Stomach (tissue), 9 donors: ENCODE measurements around the gene BSPRY. TPM values are rescaled to one million over a fixed set of nuclear protein-coding genes. Genes with fewer than 3 reads are reported as not detected.

Experiments
- DNase-seq, 2 donors: peaks; one replicate each; pipeline versions ENCODE4 v3.0.0 to v3.0.0-alpha.2; 2013 to 2019
- H3K27ac ChIP-seq, 5 donors: fragments of 200-600 bp in 4 of 5; sonication (generic) in 4 of 5; one replicate each; pipeline ENCODE4 v1.5.1; 2013 to 2019; ENCODE audit warnings: mild to moderate bottlenecking in 1 of 5, moderate library complexity in 1 of 5
- H3K27me3 ChIP-seq, 3 donors: fragments of 200-600 bp; sonication (generic); one replicate each; pipeline ENCODE4 v1.5.1; 2017 to 2019; ENCODE audit warnings: mixed run types in 1 of 3
- H3K36me3 ChIP-seq, 4 donors: fragments of 200-600 bp; sonication (generic); 1 replicate in 3 of 4; 2 replicates in 1 of 4; pipeline ENCODE4 v1.5.1; 2016 to 2019
- H3K4me1 ChIP-seq, 4 donors: fragments of 200-600 bp; sonication (generic); one replicate each; pipeline ENCODE4 v1.5.1; 2016 to 2019
- H3K4me3 ChIP-seq, 4 donors: fragments of 200-600 bp; sonication (generic) in 3 of 4; one replicate each; pipeline ENCODE4 v1.5.1; 2016 to 2019; ENCODE audit warnings: mild to moderate bottlenecking in 1 of 4
- H3K9me3 ChIP-seq, 4 donors: fragments of 200-600 bp; sonication (generic); one replicate each; pipeline ENCODE4 v1.5.1; 2016 to 2019
- EP300 ChIP-seq: sonication (generic); formaldehyde crosslinking; IDR thresholded peaks from one replicate; pipeline ENCODE4 v1.6.1; 2017; ENCODE audit warnings: antibody characterized with exemption
- POLR2A ChIP-seq, 4 donors: fragments of 450-650 bp; IDR thresholded peaks; one replicate each; pipeline ENCODE4 v1.6.1; 2016; ENCODE audit warnings: antibody characterized with exemption in 4 of 4, control low read depth in 2 of 4, mild to moderate bottlenecking in 1 of 4, moderate library complexity in 1 of 4
- POLR2AphosphoS5 ChIP-seq, 3 donors: sonication (generic); formaldehyde crosslinking; IDR thresholded peaks; one replicate each; pipeline ENCODE4 v1.6.1; 2016; ENCODE audit warnings: antibody characterized with exemption in 3 of 3
- WGBS, 5 donors: extraction: QIAGEN DNeasy Blood & Tissue Kit in 3 of 5; methylation state at CpG; one replicate each; pipeline versions ENCODE4 v1.1.5 to v1.1.7; 2013 to 2018; 5-methylcytosine and 5-hydroxymethylcytosine counted together
- intact Hi-C: fragments of 100-400 bp; cut with DNase I; formaldehyde crosslinking; loops from one replicate; pipeline ENCODE4 v1.15.1; 2023; ENCODE audit warnings: low total_unique reads
- polyA plus RNA-seq, 3 donors: library from polyadenylated mRNA; stranded (reverse); fragments of 200-250 nt; gene quantifications; one replicate each; pipeline ENCODE4 v1.2.3, GENCODE V29; 2013
- total RNA-seq, 5 donors: library from RNA; depleted of rRNA; stranded (reverse); fragments of >200 nt; gene quantifications; one replicate each; pipeline versions ENCODE4 v1.1.0 to v1.2.3, GENCODE V29; 2014 to 2016
- TF ChIP-seq, protein P1 (sequence below), 7 experiments: fragments of 450-650 bp in 4 of 7; fragments of 200-600 bp in 3 of 7; sonication (generic) in 3 of 7; IDR thresholded peaks; one replicate each; pipeline ENCODE4 v1.5.1; 2016 to 2019; ENCODE audit warnings: antibody characterized with exemption in 7 of 7, control low read depth in 2 of 7, mild to moderate bottlenecking in 1 of 7
- donor health status: healthy with polysubstance abuse.
- donor health status: Bipolar disorder and iron deficiency.
- donor health status: healthy.

The BSPRY gene
- total and polyA plus RNA-seq, 8 donors = 2.2 to 60.3 (median 20.0) TPM

- TF ChIP-seq, protein P1, sequence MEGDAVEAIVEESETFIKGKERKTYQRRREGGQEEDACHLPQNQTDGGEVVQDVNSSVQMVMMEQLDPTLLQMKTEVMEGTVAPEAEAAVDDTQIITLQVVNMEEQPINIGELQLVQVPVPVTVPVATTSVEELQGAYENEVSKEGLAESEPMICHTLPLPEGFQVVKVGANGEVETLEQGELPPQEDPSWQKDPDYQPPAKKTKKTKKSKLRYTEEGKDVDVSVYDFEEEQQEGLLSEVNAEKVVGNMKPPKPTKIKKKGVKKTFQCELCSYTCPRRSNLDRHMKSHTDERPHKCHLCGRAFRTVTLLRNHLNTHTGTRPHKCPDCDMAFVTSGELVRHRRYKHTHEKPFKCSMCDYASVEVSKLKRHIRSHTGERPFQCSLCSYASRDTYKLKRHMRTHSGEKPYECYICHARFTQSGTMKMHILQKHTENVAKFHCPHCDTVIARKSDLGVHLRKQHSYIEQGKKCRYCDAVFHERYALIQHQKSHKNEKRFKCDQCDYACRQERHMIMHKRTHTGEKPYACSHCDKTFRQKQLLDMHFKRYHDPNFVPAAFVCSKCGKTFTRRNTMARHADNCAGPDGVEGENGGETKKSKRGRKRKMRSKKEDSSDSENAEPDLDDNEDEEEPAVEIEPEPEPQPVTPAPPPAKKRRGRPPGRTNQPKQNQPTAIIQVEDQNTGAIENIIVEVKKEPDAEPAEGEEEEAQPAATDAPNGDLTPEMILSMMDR (IDR thresholded peaks at IDR 0.05) = no peak
- no peak for TF ChIP-seq EP300
- TF ChIP-seq POLR2A (IDR thresholded peaks at IDR 0.05) = no peak
- WGBS, 5 donors = 70 to 97% (median 81%) methylated on average over 1 of the region's 1 CpG
- Histone ChIP-seq H3K27me3 (no peaks in the 10 kb centered on the region), H3K36me3 (peaks cover 0 to 21% (median 2%) of the 10 kb centered on the region in 4 donors), H3K4me1 (peaks cover 0 to 30% (median 7%) of the 10 kb centered on the region in 4 donors), H3K4me3 (no peak overlapping the region), H3K9me3 (no peaks in the 10 kb centered on the region), H3K27ac (no peak overlapping the region)
- DNase-seq = peak in 1 of 2 donors; percentile 41
- intact Hi-C loops = no loop called here
Measured at GRCh38 chr9:113359385-113359784, 10.0 kb downstream of the BSPRY start.

GRCh38 chr9:113360242-113360842 is 11.0 kb downstream of the BSPRY start:
- TF ChIP-seq POLR2AphosphoS5 (IDR thresholded peaks at IDR 0.05) (no peak), POLR2A (IDR thresholded peaks at IDR 0.05) (no peak), EP300 (no peak)
- TF ChIP-seq, protein P1 (IDR thresholded peaks at IDR 0.05) = no peak

DNA sequence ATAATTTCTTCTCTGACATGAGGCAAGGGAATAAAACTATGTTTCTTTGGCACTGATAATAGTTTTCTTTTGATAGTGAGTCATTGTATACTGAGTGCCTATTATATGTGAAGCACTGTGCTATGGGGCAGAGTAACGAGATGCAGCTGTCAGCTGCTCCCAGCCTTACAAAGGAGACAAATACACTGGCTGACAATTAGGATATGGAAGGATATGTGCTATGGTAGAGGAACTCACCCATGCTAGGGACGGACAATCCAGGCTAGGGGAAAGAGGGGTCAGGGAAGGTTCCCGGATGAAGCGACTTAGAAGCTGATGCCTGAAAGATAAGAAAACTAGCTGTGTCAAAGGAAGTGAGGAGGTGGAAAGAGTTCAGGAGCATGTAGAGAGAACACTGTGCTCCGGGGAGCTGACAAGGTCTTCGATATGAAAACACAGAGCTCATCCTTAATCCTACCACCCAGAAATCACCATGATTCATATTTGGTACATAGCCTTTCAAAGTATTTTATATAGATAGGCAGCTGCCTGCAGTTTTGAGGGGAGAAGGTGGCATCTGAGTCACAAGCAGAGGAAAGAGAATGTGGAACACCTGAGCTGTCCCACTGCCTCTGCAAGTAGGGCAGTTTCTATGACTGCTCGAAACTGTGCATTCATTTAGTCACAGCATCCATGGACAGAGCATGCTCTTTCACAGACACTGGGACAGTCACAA is 12.1 kb downstream of the BSPRY start:
- no peaks in the 10 kb centered on the region for H3K9me3 ChIP-seq
- TF ChIP-seq EP300 (no peak), POLR2A (IDR thresholded peaks at IDR 0.05) (no peak), POLR2AphosphoS5 (IDR thresholded peaks at IDR 0.05) (no peak)
- TF ChIP-seq, protein P1 (IDR thresholded peaks at IDR 0.05) = no peak
- no peaks in the 10 kb centered on the region for H3K27me3 ChIP-seq
- DNase-seq = no peak
- 66 to 73% (median 69%) methylated on average over 7 of the region's 7 CpGs for WGBS, 5 donors
- peaks cover 0 to 11% (median 0%) of the 10 kb centered on the region in 4 donors for H3K36me3 ChIP-seq
- peaks cover 0 to 29% (median 6%) of the 10 kb centered on the region in 4 donors for H3K4me1 ChIP-seq
- H3K27ac ChIP-seq = no peak overlapping the region
- H3K4me3 ChIP-seq = no peak overlapping the region
- intact Hi-C loops = no loop called here

More at GRCh38 chr9:113360242-113360842, 11.0 kb downstream of the BSPRY start:
- Histone ChIP-seq H3K4me1 (peaks cover 0 to 30% (median 7%) of the 10 kb centered on the region in 4 donors), H3K4me3 (no peak overlapping the region), H3K27me3 (no peaks in the 10 kb centered on the region), H3K27ac (no peak overlapping the region), H3K9me3 (no peaks in the 10 kb centered on the region), H3K36me3 (peaks cover 0 to 14% (median under 1%) of the 10 kb centered on the region in 4 donors)
- intact Hi-C loops = no loop called here
- 85 to 90% (median 86%) methylated on average over 15 of the region's 15 CpGs for WGBS, 5 donors
- DNase-seq = no peak

DNA sequence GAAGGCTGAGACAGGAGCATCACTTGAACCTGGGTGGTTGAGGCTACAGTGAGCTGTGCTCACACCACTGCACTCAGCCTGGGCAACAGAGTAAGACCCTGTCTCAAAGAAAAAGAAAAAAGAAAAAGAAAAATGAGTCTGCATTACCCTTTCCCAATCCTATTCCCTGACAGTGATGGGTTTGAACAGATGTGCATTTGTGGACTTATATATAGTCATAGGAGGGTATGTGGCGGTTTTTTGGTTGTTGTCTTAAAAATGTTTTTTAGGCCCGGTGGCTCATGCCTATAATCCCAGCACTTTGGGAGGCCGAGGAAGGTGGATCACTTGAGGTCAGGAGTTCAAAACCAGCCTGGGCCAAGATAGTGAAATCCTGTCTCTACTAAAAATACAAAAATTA is 14.0 kb downstream of the BSPRY start:
- H3K4me1 ChIP-seq = peaks cover 0 to 11% (median 5%) of the 10 kb centered on the region in 4 donors
- H3K36me3 ChIP-seq = peaks cover 0 to 11% (median 0%) of the 10 kb centered on the region in 4 donors
- no peaks in the 10 kb centered on the region for H3K9me3 ChIP-seq
- 63 to 94% (median 83%) methylated on average over 3 of the region's 3 CpGs for WGBS, 5 donors
- H3K4me3 ChIP-seq = no peak overlapping the region
- TF ChIP-seq, protein P1 (IDR thresholded peaks at IDR 0.05) = no peak
- TF ChIP-seq POLR2A (IDR thresholded peaks at IDR 0.05) (no peak), EP300 (no peak), POLR2AphosphoS5 (IDR thresholded peaks at IDR 0.05) (no peak)
- no peak overlapping the region for H3K27ac ChIP-seq
- H3K27me3 ChIP-seq = no peaks in the 10 kb centered on the region
- no peak for DNase-seq
- intact Hi-C loops = no loop called here
